ENCODE data around the gene SVIL. TPM values are rescaled to one million over a fixed set of nuclear protein-coding genes. Genes with fewer than 3 reads are reported as not detected.
"Not testable (repeated sequence)": the region's sequence is repeated elsewhere in the genome, so short reads cannot be mapped to it uniquely, and the experiment has no call there.

Gene SVIL
- total RNA-seq, 2 experiments from 2014 or later = 7.0 to 8.3 TPM

DNA sequence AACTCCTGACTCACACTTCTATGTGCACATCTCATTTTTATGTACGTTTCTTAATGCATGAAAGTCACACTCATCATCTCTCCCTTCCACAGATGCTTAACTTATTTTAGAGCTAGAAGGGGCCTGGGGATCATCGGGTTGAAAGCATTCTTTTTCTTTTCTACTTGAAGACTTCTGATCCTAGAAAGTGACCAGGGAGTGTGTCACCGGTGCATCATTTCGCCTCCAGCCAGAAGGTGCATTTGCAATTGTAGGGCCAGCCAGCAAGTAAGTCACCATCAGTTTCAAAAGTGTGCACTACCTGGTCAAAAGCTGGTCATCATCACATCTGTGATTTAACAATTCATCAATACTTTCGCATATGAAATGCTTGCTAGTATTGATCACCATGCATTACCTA is 123.0 kb downstream of the SVIL start:
- not testable (repeated sequence) for H3K4me3 Mint-ChIP-seq; H3K36me3 Mint-ChIP-seq (ENCODE audit: low read depth); H3K27ac Mint-ChIP-seq; DNase-seq; H3K9me3 Mint-ChIP-seq; H3K4me1 Mint-ChIP-seq (ENCODE audit: low read depth); H3K27me3 Mint-ChIP-seq (ENCODE audit: low read depth)
- intact Hi-C loops (cut with micrococcal nuclease) = loop anchor here (2.0 to 5.0 kb wide), 2 partner anchors 79 to 125 kb away; no protein-coding TSS in a partner anchor
- CTCF ChIA-PET = interaction anchor here (0.6 to 1.6 kb wide), 4 partner anchors 14 to 1160 kb away, joined by 3 to 6 read pairs (median 4); no protein-coding TSS in a partner anchor

DNA sequence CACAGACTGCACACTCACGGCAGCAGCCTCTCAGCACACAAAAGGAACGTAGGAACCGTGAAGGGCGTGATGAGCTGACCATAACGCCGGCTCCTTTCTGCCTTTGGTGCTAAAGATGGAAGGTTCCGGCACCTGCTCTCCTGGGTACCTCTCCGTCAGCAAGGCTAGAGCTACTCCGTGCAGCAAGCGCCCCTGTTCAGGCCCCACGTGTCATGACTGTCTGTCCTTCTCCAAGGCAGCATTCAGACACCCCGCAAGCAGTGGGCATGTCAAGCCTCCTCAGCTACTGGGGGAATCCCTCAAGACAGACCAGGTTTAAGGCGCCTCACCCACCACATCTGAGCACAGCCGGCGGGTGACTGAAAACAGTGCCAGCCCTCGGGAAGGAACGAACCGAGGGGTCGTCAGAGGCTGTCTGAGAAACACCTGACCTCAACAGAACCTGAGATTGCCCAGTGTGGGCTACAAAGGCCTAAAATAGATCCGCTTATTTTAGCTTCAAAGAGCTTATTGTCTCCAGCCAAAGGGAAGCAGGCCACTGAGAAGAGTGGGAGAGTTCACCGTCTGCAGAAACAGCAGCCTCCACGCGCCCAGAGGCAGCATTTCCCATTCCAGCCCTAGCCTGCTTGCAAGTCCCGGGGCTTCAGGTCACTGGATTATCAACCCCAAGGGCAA is 124.2 kb downstream of the SVIL start:
- not testable (repeated sequence) for H3K4me1 Mint-ChIP-seq (ENCODE audit: low read depth); H3K9me3 Mint-ChIP-seq
- CTCF ChIA-PET = interaction anchor here (1.5 kb wide), 1 partner anchor 14 kb away, joined by 5 read pairs; no protein-coding TSS in a partner anchor

DNA sequence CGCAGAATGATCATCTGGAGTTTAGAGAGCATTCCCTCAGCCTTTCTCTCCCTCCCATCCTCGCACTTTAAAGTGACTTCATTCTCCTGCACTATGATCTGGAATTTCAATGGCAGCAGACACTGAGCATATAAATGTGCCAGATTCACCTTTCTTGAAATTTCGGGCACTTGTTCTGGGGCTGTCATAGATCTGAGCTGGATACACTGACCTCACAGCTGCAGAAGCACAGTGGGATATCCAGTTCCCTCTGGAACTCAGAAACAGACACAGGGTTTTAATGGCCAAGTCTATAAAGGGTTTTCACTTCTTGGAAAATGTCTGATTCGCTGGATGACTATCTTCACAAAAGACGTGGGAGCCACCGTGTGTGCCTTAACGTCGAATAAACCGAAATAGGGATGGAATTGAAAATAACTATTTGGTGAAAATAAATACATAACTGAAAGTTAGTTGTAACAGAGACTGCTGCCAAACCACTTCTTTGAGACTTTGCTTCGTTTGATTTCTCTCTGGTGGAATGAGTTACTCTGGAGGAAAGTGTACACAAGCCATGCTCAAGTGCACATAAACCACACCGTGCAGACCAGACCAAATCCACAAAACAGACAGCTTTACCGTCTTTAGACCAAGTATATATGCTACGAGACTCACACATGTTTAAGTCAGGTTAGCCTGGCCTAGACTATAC is 126.1 kb downstream of the SVIL start:
- Mint-ChIP-seq H3K36me3 (ENCODE audit: low read depth) (peaks cover 10% of the 10 kb centered on the region), H3K27ac (no peak overlapping the region), H3K4me3 (no peak overlapping the region), H3K9me3 (no peaks in the 10 kb centered on the region), H3K27me3 (ENCODE audit: low read depth) (no peaks in the 10 kb centered on the region), H3K4me1 (ENCODE audit: low read depth) (no peaks in the 10 kb centered on the region)
- no peak for DNase-seq
- intact Hi-C loops (cut with micrococcal nuclease) = no loop called here
- CTCF ChIA-PET = interaction anchor here (1.5 kb wide), 1 partner anchor 12 kb away, joined by 5 read pairs; no protein-coding TSS in a partner anchor

More for the DNA sequence above, 124.2 kb downstream of the SVIL start:
- not testable (repeated sequence) for DNase-seq; H3K4me3 Mint-ChIP-seq; H3K27me3 Mint-ChIP-seq (ENCODE audit: low read depth); H3K27ac Mint-ChIP-seq; H3K36me3 Mint-ChIP-seq (ENCODE audit: low read depth)
- intact Hi-C loops (cut with micrococcal nuclease) = loop anchor here (5.0 kb wide), 1 partner anchor 123 kb away; no protein-coding TSS in a partner anchor

DNA sequence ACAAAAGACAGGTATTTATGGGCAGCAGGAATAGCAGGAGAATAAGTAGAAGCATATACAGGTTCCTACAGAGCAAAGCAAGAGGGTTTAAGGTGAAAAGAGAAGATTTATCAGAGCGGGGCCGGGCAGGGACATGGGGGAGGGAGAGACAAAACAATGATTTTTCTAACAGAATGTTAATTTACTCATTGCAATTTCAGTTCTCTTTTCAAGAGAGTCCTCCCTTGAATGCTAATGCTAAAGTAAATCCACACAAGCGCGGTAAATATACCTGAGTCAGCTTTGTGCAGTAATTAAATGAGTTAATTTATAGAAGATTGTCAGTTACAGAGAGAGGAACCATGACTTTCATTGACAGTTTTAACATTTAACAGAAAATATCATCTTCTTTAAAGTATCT is 127.0 kb downstream of the SVIL start:
- H3K9me3 Mint-ChIP-seq; intact Hi-C loops (cut with micrococcal nuclease); DNase-seq; H3K4me3 Mint-ChIP-seq; H3K4me1 Mint-ChIP-seq (ENCODE audit: low read depth); H3K27ac Mint-ChIP-seq; CTCF ChIA-PET; H3K27me3 Mint-ChIP-seq (ENCODE audit: low read depth): not testable (repeated sequence)
- peaks cover 10% of the 10 kb centered on the region for H3K36me3 Mint-ChIP-seq (ENCODE audit: low read depth)

DNA sequence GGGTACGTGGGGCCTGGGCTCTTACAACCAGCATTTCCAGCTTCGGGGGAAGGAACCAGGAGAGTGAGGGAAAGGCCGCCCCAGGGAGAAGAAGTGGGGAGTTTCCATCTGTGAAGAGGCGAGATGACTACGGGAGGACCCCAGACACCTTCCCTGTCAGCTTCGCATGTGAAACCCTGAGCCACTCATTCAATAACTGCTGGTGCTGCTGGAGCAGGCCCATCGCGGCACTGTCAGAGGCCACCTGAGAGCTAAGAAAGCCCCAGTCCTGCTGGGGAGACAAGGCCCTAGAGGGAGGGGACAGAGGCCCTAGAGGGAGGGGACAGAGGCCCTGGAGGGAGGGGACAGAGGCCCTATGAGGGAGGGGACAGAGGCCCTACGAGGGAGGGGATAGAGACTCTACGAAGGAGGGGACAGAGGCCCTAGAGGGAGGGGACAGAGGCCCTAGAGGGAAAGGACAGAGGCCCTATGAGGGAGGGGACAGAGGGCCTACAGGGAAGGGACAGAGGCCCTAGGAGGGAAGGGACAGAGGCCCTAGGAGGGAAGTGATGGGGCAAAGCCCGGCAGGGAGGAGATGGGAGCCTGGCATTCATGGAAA is 128.3 kb downstream of the SVIL start:
- H3K9me3 Mint-ChIP-seq; H3K4me3 Mint-ChIP-seq; H3K27me3 Mint-ChIP-seq (ENCODE audit: low read depth); H3K4me1 Mint-ChIP-seq (ENCODE audit: low read depth); DNase-seq; H3K27ac Mint-ChIP-seq; CTCF ChIA-PET; intact Hi-C loops (cut with micrococcal nuclease): not testable (repeated sequence)
- H3K36me3 Mint-ChIP-seq (ENCODE audit: low read depth) = peaks cover 12% of the 10 kb centered on the region

DNA sequence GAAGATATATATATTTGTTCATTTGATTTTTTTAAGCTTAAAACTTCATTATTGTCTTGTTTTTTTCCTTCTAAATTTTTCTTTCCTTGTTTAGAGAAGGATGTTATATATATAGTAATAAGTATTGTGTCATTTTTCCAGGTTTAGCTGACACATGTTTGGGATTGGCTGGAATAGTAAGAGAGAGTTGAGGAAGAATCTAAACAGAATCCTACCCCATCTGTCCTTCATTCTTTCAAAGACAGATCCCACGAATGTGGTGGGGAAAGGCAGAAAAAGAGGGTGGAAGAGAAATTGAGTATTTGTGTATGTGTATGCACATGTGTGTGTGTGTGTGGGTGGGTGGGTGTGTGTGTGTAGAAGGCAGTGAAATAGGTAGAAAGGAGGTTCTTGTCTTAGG is 132.4 kb downstream of the SVIL start:
- no peaks in the 10 kb centered on the region for H3K27me3 Mint-ChIP-seq (ENCODE audit: low read depth)
- no peak for DNase-seq
- no peaks in the 10 kb centered on the region for H3K4me1 Mint-ChIP-seq (ENCODE audit: low read depth)
- intact Hi-C loops (cut with micrococcal nuclease) = no loop called here
- no peak overlapping the region for H3K27ac Mint-ChIP-seq
- no peak overlapping the region for H3K4me3 Mint-ChIP-seq
- H3K9me3 Mint-ChIP-seq = no peaks in the 10 kb centered on the region
- H3K36me3 Mint-ChIP-seq (ENCODE audit: low read depth) = peaks cover 10% of the 10 kb centered on the region
- CTCF ChIA-PET = interaction anchor here (0.6 to 0.7 kb wide), 2 partner anchors 56 to 416 kb away, joined by 3 to 4 read pairs; no protein-coding TSS in a partner anchor

DNA sequence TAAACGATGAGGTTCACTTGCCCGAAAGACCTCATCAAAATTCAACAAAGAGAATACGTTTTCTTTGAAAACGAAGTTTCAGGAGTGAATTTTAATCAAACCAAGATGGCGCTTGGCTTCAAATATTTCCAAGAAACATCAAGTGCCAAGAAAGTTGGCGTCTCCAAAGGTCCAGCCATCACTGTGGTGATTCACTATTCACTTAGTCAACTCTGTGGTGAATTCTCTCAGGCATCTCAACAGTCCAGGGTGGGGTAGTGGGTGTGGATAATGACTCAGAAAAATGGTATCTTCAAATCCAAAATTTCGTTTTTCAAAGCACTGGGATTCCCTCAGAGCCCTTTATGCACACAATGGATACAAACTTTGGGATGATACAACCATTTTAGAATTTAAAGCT is 133.1 kb downstream of the SVIL start:
- CTCF ChIA-PET = no interaction called here
- no peak overlapping the region for H3K27ac Mint-ChIP-seq
- H3K27me3 Mint-ChIP-seq (ENCODE audit: low read depth) = no peaks in the 10 kb centered on the region

DNA sequence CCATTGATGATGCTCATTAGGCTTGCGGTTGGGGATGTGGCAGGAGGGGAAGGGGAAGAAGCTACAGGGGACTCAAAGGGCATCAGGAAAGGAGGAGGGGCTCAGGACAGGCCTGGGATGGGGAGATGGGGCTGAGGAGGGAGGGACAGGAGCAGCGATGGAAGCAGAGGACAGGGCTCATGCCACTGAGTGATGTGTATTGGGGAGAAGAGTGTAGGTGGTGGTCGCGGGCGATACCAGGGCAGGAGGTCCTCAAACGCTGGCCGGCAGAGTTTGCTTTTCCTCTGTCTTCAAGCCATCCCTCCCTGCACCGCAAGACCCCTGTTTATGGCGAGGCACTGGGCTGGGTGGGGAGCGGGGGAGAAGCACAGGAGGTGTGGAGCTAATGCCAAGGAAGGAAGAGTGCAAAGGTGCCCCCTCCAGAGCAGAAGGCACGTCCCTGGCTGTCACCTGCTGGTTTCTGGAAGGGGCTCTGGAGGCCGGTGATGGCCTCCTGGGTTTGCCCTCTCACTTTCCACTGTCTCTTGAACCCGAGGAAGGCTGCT is 134.7 kb downstream of the SVIL start:
- H3K36me3 Mint-ChIP-seq (ENCODE audit: low read depth) = peaks cover 9% of the 10 kb centered on the region
- no peak overlapping the region for H3K27ac Mint-ChIP-seq
- no peaks in the 10 kb centered on the region for H3K27me3 Mint-ChIP-seq (ENCODE audit: low read depth)
- CTCF ChIA-PET = no interaction called here
- H3K4me1 Mint-ChIP-seq (ENCODE audit: low read depth) = peaks cover 5% of the 10 kb centered on the region
- DNase-seq = no peak
- H3K4me3 Mint-ChIP-seq = no peak overlapping the region
- no peaks in the 10 kb centered on the region for H3K9me3 Mint-ChIP-seq
- intact Hi-C loops (cut with micrococcal nuclease) = no loop called here

More for the DNA sequence above, 133.1 kb downstream of the SVIL start:
- H3K36me3 Mint-ChIP-seq (ENCODE audit: low read depth) = peaks cover 10% of the 10 kb centered on the region
- DNase-seq = no peak
- intact Hi-C loops (cut with micrococcal nuclease) = no loop called here
- no peak overlapping the region for H3K4me3 Mint-ChIP-seq
- no peaks in the 10 kb centered on the region for H3K4me1 Mint-ChIP-seq (ENCODE audit: low read depth)
- no peaks in the 10 kb centered on the region for H3K9me3 Mint-ChIP-seq

DNA sequence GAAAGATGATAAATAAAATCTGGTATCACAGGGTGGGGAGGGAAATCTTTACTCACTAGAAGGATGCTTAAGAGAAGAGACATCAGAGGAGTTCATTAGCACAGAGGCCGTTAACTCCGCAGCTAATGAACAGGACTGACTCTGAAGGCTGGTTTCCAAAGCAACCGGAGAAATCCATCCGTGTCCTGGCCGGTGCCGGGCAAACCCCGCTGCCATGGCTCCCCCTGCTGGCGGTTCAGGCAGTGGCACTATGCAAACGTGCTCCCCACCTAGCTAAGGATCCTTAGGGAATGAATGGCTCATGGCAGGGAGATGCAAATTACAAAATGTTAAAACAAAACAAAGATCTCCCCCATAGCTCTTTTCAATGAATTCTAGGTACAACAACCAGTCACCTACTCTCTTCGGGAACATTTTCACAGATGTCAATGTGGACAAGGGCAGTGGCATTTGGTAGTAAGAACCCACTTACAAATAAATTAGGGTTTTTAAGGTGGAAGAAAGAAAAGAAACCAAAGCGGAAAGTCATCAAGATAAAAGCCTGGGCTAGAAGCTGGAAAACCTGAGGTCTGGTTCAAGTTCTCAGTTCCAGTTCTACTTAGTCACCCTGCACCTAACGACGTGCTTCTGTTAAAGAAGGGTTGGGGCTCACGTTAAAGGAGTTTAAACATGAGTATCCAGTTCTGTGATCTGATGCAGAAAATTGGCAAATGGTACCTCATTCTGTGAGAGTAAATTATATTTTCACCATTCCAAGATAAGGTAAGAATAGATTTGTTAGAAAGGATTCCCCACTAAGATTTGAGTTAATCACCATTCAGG is 138.2 kb downstream of the SVIL start:
- peak; percentile 75 for DNase-seq
- H3K27ac Mint-ChIP-seq = no peak overlapping the region
- CTCF ChIA-PET = interaction anchor here (0.5 to 2.0 kb wide), 21 partner anchors 8 to 833 kb away, joined by 3 to 11 read pairs (median 4); no protein-coding TSS in a partner anchor
- peaks cover 8% of the 10 kb centered on the region for H3K36me3 Mint-ChIP-seq (ENCODE audit: low read depth)
- H3K27me3 Mint-ChIP-seq (ENCODE audit: low read depth) = no peaks in the 10 kb centered on the region
- peaks cover 5% of the 10 kb centered on the region for H3K4me1 Mint-ChIP-seq (ENCODE audit: low read depth)
- no peaks in the 10 kb centered on the region for H3K9me3 Mint-ChIP-seq
- no peak overlapping the region for H3K4me3 Mint-ChIP-seq
- intact Hi-C loops (cut with micrococcal nuclease) = loop anchor here (1.0 to 2.0 kb wide), 4 partner anchors 26 to 119 kb away; no protein-coding TSS in a partner anchor

DNA sequence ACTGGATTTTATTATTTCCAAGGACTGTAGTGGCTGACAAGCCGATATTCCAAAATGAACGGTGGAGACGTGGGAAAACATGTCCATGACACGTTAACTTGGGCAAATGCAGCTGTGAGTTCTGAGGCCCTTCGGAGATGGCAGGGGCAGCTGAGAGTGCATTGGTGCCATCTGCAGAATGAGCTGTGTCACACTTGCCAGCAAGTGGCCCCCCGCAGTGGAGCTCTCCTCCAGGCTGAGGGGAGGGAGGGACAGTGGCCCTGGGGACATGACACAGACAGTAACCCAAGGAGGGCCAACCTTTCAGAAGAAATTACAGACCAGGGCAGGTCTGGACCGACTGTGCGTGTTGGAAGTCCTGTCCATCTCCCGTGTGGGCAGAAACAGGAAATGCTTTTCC is 139.4 kb downstream of the SVIL start:
- no peak overlapping the region for H3K4me3 Mint-ChIP-seq
- DNase-seq = no peak
- H3K36me3 Mint-ChIP-seq (ENCODE audit: low read depth) = peaks cover 16% of the 10 kb centered on the region
- H3K27ac Mint-ChIP-seq = no peak overlapping the region
- no peaks in the 10 kb centered on the region for H3K27me3 Mint-ChIP-seq (ENCODE audit: low read depth)
- H3K9me3 Mint-ChIP-seq = no peaks in the 10 kb centered on the region
- H3K4me1 Mint-ChIP-seq (ENCODE audit: low read depth) = peaks cover 5% of the 10 kb centered on the region
- intact Hi-C loops (cut with micrococcal nuclease) = no loop called here
- CTCF ChIA-PET = interaction anchor here (0.5 to 1.5 kb wide), 4 partner anchors 8 to 133 kb away, joined by 4 to 7 read pairs (median 4); no protein-coding TSS in a partner anchor

DNA sequence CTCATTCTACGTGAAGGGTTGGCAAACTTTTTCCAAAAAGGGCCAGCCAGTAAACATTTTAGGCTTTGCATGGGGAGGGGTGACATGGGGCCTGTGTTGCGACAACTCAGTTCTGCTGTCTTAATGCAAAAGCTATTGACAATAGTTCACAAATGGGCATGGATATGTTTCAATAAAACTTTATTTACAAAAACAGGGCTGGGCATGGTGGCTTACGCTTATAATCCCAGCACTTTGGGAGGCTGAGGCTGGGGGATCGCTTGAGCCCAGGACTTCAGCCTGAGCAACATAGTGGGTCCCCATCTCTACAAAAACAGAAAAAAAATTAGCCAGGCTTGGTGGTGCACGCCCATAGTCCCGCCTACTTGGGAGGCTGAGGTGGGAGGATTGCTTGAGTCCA is 141.1 kb downstream of the SVIL start:
- H3K4me3 Mint-ChIP-seq = no peak overlapping the region
- DNase-seq = no peak
- no peak overlapping the region for H3K27ac Mint-ChIP-seq
- CTCF ChIA-PET = interaction anchor here (0.6 to 0.9 kb wide), 3 partner anchors 11 to 104 kb away, joined by 3 to 5 read pairs (median 3); no protein-coding TSS in a partner anchor
- peaks cover 19% of the 10 kb centered on the region for H3K36me3 Mint-ChIP-seq (ENCODE audit: low read depth)
- intact Hi-C loops (cut with micrococcal nuclease) = no loop called here
- H3K9me3 Mint-ChIP-seq = no peaks in the 10 kb centered on the region
- H3K4me1 Mint-ChIP-seq (ENCODE audit: low read depth) = peaks cover 5% of the 10 kb centered on the region
- no peaks in the 10 kb centered on the region for H3K27me3 Mint-ChIP-seq (ENCODE audit: low read depth)

Measured in activated naive CD4-positive, alpha-beta T cell treated with anti-CD3 and anti-CD28 coated beads for 36 hours (primary cell).